Thoracic aorta (tissue), 2 donors: Measurements from ENCODE around the gene IFT43. TPM values are rescaled to one million over a fixed set of nuclear protein-coding genes. Genes with fewer than 3 reads are reported as not detected.

Source experiments
- ATAC-seq: fragments of 150-250 bp; one replicate; pipeline ENCODE4 v1.8.0; 2017; ENCODE audit warnings: low read depth; ENCODE audit not compliant: insufficient number of reproducible peaks, low FRiP score
- DNase-seq: peaks from one replicate; pipeline ENCODE4 v3.0.0-alpha.2; 2020; ENCODE audit warnings: low spot score
- H3K27ac ChIP-seq, 2 donors: fragments of 200-600 bp; sonication (generic); 1 replicate in 1 of 2; 2 replicates in 1 of 2; pipeline ENCODE4 v1.5.1; 2016; ENCODE audit warnings: mild to moderate bottlenecking in 2 of 2, moderate library complexity in 2 of 2
- H3K27me3 ChIP-seq: fragments of 200-600 bp; sonication (generic); replicated peaks from 2 replicates; pipeline ENCODE4 v1.6.0; 2016; ENCODE audit warnings: mild to moderate bottlenecking; ENCODE audit not compliant: insufficient read depth
- H3K36me3 ChIP-seq: fragments of 200-600 bp; sonication (generic); one replicate; pipeline ENCODE4 v1.5.1; 2016
- H3K4me1 ChIP-seq, 2 donors: fragments of 200-600 bp; sonication (generic); 1 replicate in 1 of 2; 2 replicates in 1 of 2; pipeline versions ENCODE4 v1.5.1 to v1.6.0; 2016; ENCODE audit warnings: low read depth in 2 of 2, mild to moderate bottlenecking in 1 of 2; ENCODE audit not compliant: control insufficient read depth in 1 of 2
- H3K4me3 ChIP-seq: fragments of 200-600 bp; sonication (generic); 2 replicates; pipeline ENCODE4 v1.5.1; 2016; ENCODE audit warnings: mild to moderate bottlenecking
- H3K9me3 ChIP-seq: fragments of 200-600 bp; sonication (generic); 2 replicates; pipeline ENCODE4 v1.5.1; 2016
- total RNA-seq, 2 donors: library from RNA; depleted of rRNA; stranded (reverse); fragments of >200 nt; gene quantifications; one replicate each; pipeline versions ENCODE4 v1.1.0 to v1.2.3, GENCODE V29; 2016
- TF ChIP-seq, protein P1 (sequence below): fragments of 200-600 bp; sonication (generic); IDR thresholded peaks from one replicate; pipeline ENCODE4 v1.5.1; 2019; ENCODE audit warnings: antibody characterized with exemption

IFT43 gene
- total RNA-seq, 2 donors from 2014 or later: 27.5 to 80.8 TPM

DNA sequence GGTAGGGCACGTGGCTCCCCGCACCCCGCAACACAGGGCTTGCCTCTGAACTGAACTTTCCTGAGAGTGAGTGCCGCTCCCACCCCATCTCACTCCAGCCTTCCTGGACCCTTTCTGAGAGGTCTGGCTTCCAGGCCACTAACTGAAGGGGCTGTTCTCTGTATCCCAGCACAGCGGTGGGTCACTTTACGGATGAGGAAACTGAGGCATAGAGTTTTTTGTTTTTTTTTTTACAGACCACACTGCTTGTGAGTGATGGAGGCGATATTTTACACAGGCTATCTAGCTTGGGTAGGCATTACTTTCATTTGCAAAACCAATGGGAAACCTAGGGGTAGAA, 2.6 kb upstream of the IFT43 start:
- ATAC-seq (no peak), DNase-seq (no peak)
- Histone ChIP-seq H3K27me3 (no peaks in the 10 kb centered on the region), H3K27ac (peak overlapping the region; percentile 99), H3K9me3 (no peaks in the 10 kb centered on the region), H3K4me3 (peak overlapping the region; percentile 93), H3K4me1 (peaks cover 17 to 63% of the 10 kb centered on the region in 2 donors), H3K36me3 (no peaks in the 10 kb centered on the region)
- TF ChIP-seq, protein P1, sequence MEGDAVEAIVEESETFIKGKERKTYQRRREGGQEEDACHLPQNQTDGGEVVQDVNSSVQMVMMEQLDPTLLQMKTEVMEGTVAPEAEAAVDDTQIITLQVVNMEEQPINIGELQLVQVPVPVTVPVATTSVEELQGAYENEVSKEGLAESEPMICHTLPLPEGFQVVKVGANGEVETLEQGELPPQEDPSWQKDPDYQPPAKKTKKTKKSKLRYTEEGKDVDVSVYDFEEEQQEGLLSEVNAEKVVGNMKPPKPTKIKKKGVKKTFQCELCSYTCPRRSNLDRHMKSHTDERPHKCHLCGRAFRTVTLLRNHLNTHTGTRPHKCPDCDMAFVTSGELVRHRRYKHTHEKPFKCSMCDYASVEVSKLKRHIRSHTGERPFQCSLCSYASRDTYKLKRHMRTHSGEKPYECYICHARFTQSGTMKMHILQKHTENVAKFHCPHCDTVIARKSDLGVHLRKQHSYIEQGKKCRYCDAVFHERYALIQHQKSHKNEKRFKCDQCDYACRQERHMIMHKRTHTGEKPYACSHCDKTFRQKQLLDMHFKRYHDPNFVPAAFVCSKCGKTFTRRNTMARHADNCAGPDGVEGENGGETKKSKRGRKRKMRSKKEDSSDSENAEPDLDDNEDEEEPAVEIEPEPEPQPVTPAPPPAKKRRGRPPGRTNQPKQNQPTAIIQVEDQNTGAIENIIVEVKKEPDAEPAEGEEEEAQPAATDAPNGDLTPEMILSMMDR: no peak

DNA sequence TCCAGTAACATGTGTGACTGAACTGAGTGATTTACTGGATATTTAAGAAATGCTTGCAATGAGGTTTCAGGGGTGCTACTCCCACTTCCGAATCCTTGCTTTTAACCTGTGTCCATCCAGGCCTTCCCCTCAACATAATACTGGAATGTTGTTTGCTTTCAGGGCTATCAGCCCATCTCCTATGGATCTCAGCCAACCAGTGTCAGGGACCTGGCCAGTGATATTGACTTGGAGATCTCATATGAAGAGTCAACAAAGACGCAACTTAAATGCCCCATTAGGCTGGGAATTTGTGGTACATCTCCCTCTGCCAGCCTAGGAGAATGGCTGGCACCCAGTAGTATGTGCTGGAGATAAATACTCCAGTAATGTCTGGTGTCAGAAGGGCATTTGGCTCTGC, 889 bp upstream of the IFT43 start:
- ATAC-seq (no peak), DNase-seq (no peak)
- Histone ChIP-seq H3K4me1 (peaks cover 16 to 65% of the 10 kb centered on the region in 2 donors), H3K36me3 (no peaks in the 10 kb centered on the region), H3K4me3 (no peak overlapping the region), H3K27me3 (no peaks in the 10 kb centered on the region), H3K9me3 (no peaks in the 10 kb centered on the region), H3K27ac (peak overlapping the region; percentile 92 to 99)
- TF ChIP-seq, protein P1: no peak

DNA sequence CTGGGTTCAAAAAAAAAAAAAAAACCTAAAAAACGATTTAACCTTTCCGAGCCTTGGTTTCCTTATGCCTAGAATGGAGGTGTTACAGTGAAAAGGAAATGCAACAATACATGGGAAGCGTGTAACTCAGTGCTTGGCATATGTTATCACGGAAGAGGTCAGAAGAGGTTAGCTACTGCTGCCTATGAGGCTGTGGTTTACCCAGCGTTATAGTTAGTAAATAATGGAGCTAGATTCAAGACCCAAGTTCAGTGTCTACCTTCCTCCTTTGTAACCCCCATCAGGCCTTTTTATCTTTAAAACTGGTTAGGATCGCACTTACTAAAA, 839 bp downstream of the IFT43 start:
- H3K27ac ChIP-seq: peak overlapping the region; percentile 92 to 99
- no peak for DNase-seq
- H3K27me3 ChIP-seq: no peaks in the 10 kb centered on the region
- H3K36me3 ChIP-seq: no peaks in the 10 kb centered on the region
- ATAC-seq: no peak
- H3K4me3 ChIP-seq: peak overlapping the region; percentile 89
- no peaks in the 10 kb centered on the region for H3K9me3 ChIP-seq
- H3K4me1 ChIP-seq: peaks cover 26 to 65% of the 10 kb centered on the region in 2 donors
- TF ChIP-seq, protein P1: no peak

DNA sequence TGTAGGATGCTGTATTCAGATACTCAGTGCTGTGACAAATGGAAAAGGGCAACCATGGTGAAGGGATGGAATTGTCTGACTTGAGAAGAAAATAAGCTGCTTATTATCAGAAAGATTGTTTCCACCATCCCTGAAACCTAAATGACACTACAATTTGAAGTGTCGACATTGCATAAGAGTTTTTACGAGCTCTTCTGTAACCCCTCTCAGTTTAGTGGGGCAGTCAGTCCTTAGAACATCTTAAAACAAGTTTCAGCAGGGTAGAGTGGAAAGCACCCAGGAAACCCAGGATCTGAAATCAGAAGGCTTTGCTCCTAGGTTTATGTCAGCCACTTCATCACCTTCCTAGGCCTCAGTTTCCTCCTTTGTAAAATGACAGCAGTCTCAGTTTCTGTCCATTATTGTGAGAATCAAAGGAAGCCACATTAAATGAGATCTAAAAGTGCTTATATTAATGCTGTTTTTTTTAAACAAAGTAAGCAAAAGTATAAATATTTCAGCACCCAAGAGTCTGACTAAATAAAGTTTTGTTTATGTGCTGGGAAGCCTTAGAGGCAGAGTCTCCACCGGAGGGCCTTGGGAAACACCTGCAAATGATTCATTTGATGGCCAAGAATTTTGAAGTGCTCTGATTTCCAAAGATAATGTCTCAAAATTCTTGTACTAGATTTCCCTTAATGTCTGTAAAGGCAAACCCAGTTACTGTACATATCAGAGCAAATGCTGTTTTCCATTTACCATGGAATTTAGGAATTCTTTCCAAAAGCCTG, 1.8 kb downstream of the IFT43 start:
- Histone ChIP-seq H3K27ac (peak overlapping the region; percentile 92 to 99), H3K9me3 (no peaks in the 10 kb centered on the region), H3K4me3 (no peak overlapping the region), H3K36me3 (no peaks in the 10 kb centered on the region), H3K27me3 (no peaks in the 10 kb centered on the region), H3K4me1 (peaks cover 31 to 75% of the 10 kb centered on the region in 2 donors)
- TF ChIP-seq, protein P1: no peak
- DNase-seq (no peak), ATAC-seq (no peak)

DNA sequence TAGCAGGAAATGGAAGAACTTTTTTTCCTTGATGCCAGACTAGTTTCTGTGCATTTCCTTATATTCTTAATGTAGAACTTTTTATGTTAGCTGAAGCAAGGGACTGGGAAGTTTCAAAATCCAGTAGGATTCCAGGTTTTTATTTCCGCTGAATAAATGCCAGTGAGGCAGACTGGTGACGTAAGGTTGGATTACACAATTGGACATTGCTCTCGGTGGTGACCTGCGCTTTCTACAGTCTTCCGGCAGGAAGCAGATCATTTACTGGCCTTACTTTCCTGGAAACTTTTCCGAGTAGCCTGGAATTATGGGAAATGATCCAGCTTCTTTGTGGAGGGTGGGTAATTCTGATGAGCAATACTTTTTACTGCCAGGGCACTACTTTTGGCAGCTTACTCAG, 3.6 kb downstream of the IFT43 start:
- TF ChIP-seq, protein P1: no peak
- Histone ChIP-seq H3K27ac (peak overlapping the region; percentile 92 to 97), H3K9me3 (no peaks in the 10 kb centered on the region), H3K36me3 (no peaks in the 10 kb centered on the region), H3K4me3 (peak overlapping the region; percentile 19), H3K4me1 (peaks cover 36 to 86% of the 10 kb centered on the region in 2 donors), H3K27me3 (no peaks in the 10 kb centered on the region)
- ATAC-seq: peak; percentile 73
- DNase-seq: no peak
